ENCODE results near the gene KIF26B. TPM values are rescaled to one million over a fixed set of nuclear protein-coding genes. Genes with fewer than 3 reads are reported as not detected.

KIF26B gene
- polyA plus RNA-seq, 2 of the 4 experiments (the other 2 are of a cell fraction) = 0.01 to 0.04 TPM

GRCh38 chr1:245168906-245169305, 14.1 kb downstream of the KIF26B start:
- Histone ChIP-seq H3K27ac (no peak overlapping the region), H3K9me3 (no peaks in the 10 kb centered on the region; the same call in 2 of the 3 replicates), H3K4me2 (no peak overlapping the region), H3K4me3 (no peak overlapping the region), H3K4me1 (no peaks in the 10 kb centered on the region)
- CTCF ChIA-PET = interaction anchor here (1.0 to 4.6 kb wide), 3 partner anchors 12 to 1326 kb away, joined by 3 to 32 read pairs (median 15); no protein-coding TSS in a partner anchor
- ATAC-seq = no peak
- WGBS (ENCODE audit: missing lambda C conversion rate) = 57% methylated on average over 7 of the region's 7 CpGs
- TF ChIP-seq ESRRA (IDR thresholded peaks at IDR 0.05; ENCODE audit: borderline replicate concordance, low read length) (no peak), RAD21 (conservative IDR thresholded peaks at IDR 0.05 in 1 of 2, IDR thresholded peaks at IDR 0.05 in 1 of 2) (no peak), RCOR1 (IDR thresholded peaks at IDR 0.05; ENCODE audit: low read depth, low read length) (no peak), NPAS2 (CRISPR knock-in tag; IDR thresholded peaks at IDR 0.05; ENCODE audit: borderline replicate concordance) (no peak), KDM5A (IDR thresholded peaks at IDR 0.05) (no peak), MAZ (IDR thresholded peaks at IDR 0.05; ENCODE audit: borderline replicate concordance, low read depth, low read length) (no peak), CBX8 (IDR thresholded peaks at IDR 0.05) (no peak), SMC3 (IDR thresholded peaks at IDR 0.05) (no peak), MAX (IDR thresholded peaks at IDR 0.05) (no peak), HOXB13 (CRISPR knock-in tag; IDR thresholded peaks at IDR 0.05; ENCODE audit: low read depth) (no peak), ZC3H11A (IDR thresholded peaks at IDR 0.05) (no peak), CHD2 (IDR thresholded peaks at IDR 0.05; ENCODE audit: low read length, partially characterized antibody) (no peak)
- DNase-seq (ENCODE audit: low read depth in 1 of 2, low spot score in 1 of 2) = no peak
- POLR2A ChIA-PET = no interaction called here
- no peak for FAIRE-seq

GRCh38 chr1:245169376-245169775, 14.6 kb downstream of the KIF26B start:
- no peaks in the 10 kb centered on the region for H3K4me1 ChIP-seq
- no peak overlapping the region for H3K4me2 ChIP-seq
- H3K9me3 ChIP-seq = no peaks in the 10 kb centered on the region; the same call in 2 of the 3 replicates
- CTCF ChIA-PET = interaction anchor here (3.5 to 4.6 kb wide), 2 partner anchors 12 to 16 kb away, joined by 15 to 32 read pairs; no protein-coding TSS in a partner anchor
- no peak for ATAC-seq
- TF ChIP-seq ZFP36 (IDR thresholded peaks at IDR 0.05; ENCODE audit: borderline replicate concordance, partially characterized antibody) = no peak
- no peak for TF ChIP-seq ELK1 (IDR thresholded peaks at IDR 0.05; ENCODE audit: low read depth, low read length)
- no peak for TF ChIP-seq CEBPB (IDR thresholded peaks at IDR 0.05)
- TF ChIP-seq RARB (CRISPR knock-in tag; IDR thresholded peaks at IDR 0.05) = no peak
- TF ChIP-seq ZNF302 (CRISPR knock-in tag; IDR thresholded peaks at IDR 0.05) = no peak
- no peak for TF ChIP-seq ESRRA (IDR thresholded peaks at IDR 0.05; ENCODE audit: borderline replicate concordance, low read length)
- no peak for TF ChIP-seq MAFK (IDR thresholded peaks at IDR 0.05; ENCODE audit: partially characterized antibody)
- TF ChIP-seq TFCP2L1 (CRISPR knock-in tag; IDR thresholded peaks at IDR 0.05) = no peak
- no peak for TF ChIP-seq EHF (CRISPR knock-in tag; IDR thresholded peaks at IDR 0.05)
- no peak for TF ChIP-seq EP300 (IDR thresholded peaks at IDR 0.05)
- TF ChIP-seq CHD2 (IDR thresholded peaks at IDR 0.05; ENCODE audit: low read length, partially characterized antibody) = no peak
- TF ChIP-seq POLR2AphosphoS2 (conservative IDR thresholded peaks at IDR 0.05; ENCODE audit: low read length) = no peak
- no peak for TF ChIP-seq HDAC2 (IDR thresholded peaks at IDR 0.05)
- no peak for TF ChIP-seq SMC3 (IDR thresholded peaks at IDR 0.05)
- TF ChIP-seq CTCF (IDR thresholded peaks at IDR 0.05) = no peak
- H3K27ac ChIP-seq = no peak overlapping the region
- POLR2A ChIA-PET = no interaction called here
- H3K4me3 ChIP-seq = no peak overlapping the region
- no peak for FAIRE-seq
- WGBS (ENCODE audit: missing lambda C conversion rate) = 43% methylated on average over 7 of the region's 7 CpGs
- no peak for DNase-seq (ENCODE audit: low read depth in 1 of 2, low spot score in 1 of 2)

Measured in A549 (cell line).